ENCODE data around the gene ORC5. TPM values are rescaled to one million over a fixed set of nuclear protein-coding genes. Genes with fewer than 3 reads are reported as not detected.

ORC5 gene
- polyA plus RNA-seq, 3 donors, result 2.8 to 7.9 (median 7.0) TPM

GRCh38 chr7:104113788-104114187 lies 94.0 kb downstream of the ORC5 start:
- TF ChIP-seq CTCF (IDR thresholded peaks at IDR 0.05), result no peak
- no peaks in the 10 kb centered on the region for H3K36me3 ChIP-seq (replicated peaks in 1 of 2; ENCODE audit: control insufficient read depth in 1 of 2, insufficient read depth in 2 of 2, low read length in 2 of 2)
- intact Hi-C loops (cut with micrococcal nuclease), result no loop called here
- no peaks in the 10 kb centered on the region for H3K4me1 ChIP-seq (ENCODE audit: control insufficient read depth in 1 of 2, insufficient read depth in 2 of 2, low read length in 2 of 2)
- Mint-ChIP-seq H3K9me3 (peaks cover 0 to 3% (median 0%) of the 10 kb centered on the region in 7 donors), H3K27me3 (ENCODE audit: low read depth in 3 of 3) (peaks cover 0 to 7% (median 3%) of the 10 kb centered on the region in 3 donors), H3K4me1 (no peaks in the 10 kb centered on the region), H3K27ac (no peak overlapping the region), H3K36me3 (no peaks in the 10 kb centered on the region), H3K4me3 (no peak overlapping the region)
- no peak overlapping the region for H3K9ac ChIP-seq (ENCODE audit: insufficient read depth, low read length, poor library complexity, severe bottlenecking)
- 80% methylated on average over 1 of the region's 2 CpGs for WGBS (ENCODE audit: insufficient coverage)
- H3K4me3 ChIP-seq (replicated peaks in 1 of 3; ENCODE audit: low read depth in 2 of 3, low read length in 3 of 3), result no peak overlapping the region
- H3K4me2 ChIP-seq (replicated peaks; ENCODE audit: extremely low read depth, low read length, poor library complexity, severe bottlenecking), result no peak overlapping the region
- no peaks in the 10 kb centered on the region for H3K9me3 ChIP-seq (replicated peaks in 1 of 2; ENCODE audit: control insufficient read depth in 1 of 2, insufficient read depth in 1 of 2, low read length in 2 of 2)
- no peaks in the 10 kb centered on the region for H4K20me1 ChIP-seq (ENCODE audit: insufficient read depth, low read length)
- no peak overlapping the region for H2AFZ ChIP-seq (ENCODE audit: insufficient read depth, low read depth, low read length, poor library complexity, severe bottlenecking)
- no peaks in the 10 kb centered on the region for H3K79me2 ChIP-seq (ENCODE audit: insufficient read depth, low read length)
- DNase-seq, result no peak
- H3K27me3 ChIP-seq (ENCODE audit: control insufficient read depth in 2 of 2, insufficient read depth in 2 of 2, low read length in 2 of 2), result no peaks in the 10 kb centered on the region
- H3K27ac ChIP-seq (ENCODE audit: low read depth in 1 of 2, low read length in 2 of 2), result no peak overlapping the region

GRCh38 chr7:104112623-104113022 lies 95.2 kb downstream of the ORC5 start:
- Histone ChIP-seq H3K4me1 (ENCODE audit: control insufficient read depth in 1 of 2, insufficient read depth in 2 of 2, low read length in 2 of 2) (no peaks in the 10 kb centered on the region), H4K20me1 (ENCODE audit: insufficient read depth, low read length) (no peaks in the 10 kb centered on the region), H3K4me3 (replicated peaks in 1 of 3; ENCODE audit: low read depth in 2 of 3, low read length in 3 of 3) (no peak overlapping the region), H3K4me2 (replicated peaks; ENCODE audit: extremely low read depth, low read length, poor library complexity, severe bottlenecking) (no peak overlapping the region), H3K27me3 (ENCODE audit: control insufficient read depth in 2 of 2, insufficient read depth in 2 of 2, low read length in 2 of 2) (no peaks in the 10 kb centered on the region), H3K79me2 (ENCODE audit: insufficient read depth, low read length) (no peaks in the 10 kb centered on the region), H3K36me3 (replicated peaks in 1 of 2; ENCODE audit: control insufficient read depth in 1 of 2, insufficient read depth in 2 of 2, low read length in 2 of 2) (no peaks in the 10 kb centered on the region), H3K27ac (ENCODE audit: low read depth in 1 of 2, low read length in 2 of 2) (no peak overlapping the region), H2AFZ (ENCODE audit: insufficient read depth, low read depth, low read length, poor library complexity, severe bottlenecking) (no peak overlapping the region), H3K9me3 (replicated peaks in 1 of 2; ENCODE audit: control insufficient read depth in 1 of 2, insufficient read depth in 1 of 2, low read length in 2 of 2) (no peaks in the 10 kb centered on the region), H3K9ac (ENCODE audit: insufficient read depth, low read length, poor library complexity, severe bottlenecking) (no peak overlapping the region)
- no peaks in the 10 kb centered on the region for H3K4me1 Mint-ChIP-seq
- H3K36me3 Mint-ChIP-seq, result no peaks in the 10 kb centered on the region
- no CpG with 5 or more reads among the region's 1 CpG for WGBS (ENCODE audit: insufficient coverage)
- H3K27me3 Mint-ChIP-seq (ENCODE audit: low read depth in 3 of 3), result peaks cover 0 to 10% (median 3%) of the 10 kb centered on the region in 3 donors
- peaks cover 0 to 2% (median 0%) of the 10 kb centered on the region in 7 donors for H3K9me3 Mint-ChIP-seq
- intact Hi-C loops (cut with micrococcal nuclease), result no loop called here
- H3K4me3 Mint-ChIP-seq, result no peak overlapping the region
- H3K27ac Mint-ChIP-seq, result no peak overlapping the region
- no peak for DNase-seq
- no peak for TF ChIP-seq CTCF (IDR thresholded peaks at IDR 0.05)
